Measurements from ENCODE around the gene LETM1. TPM values are rescaled to one million over a fixed set of nuclear protein-coding genes. Genes with fewer than 3 reads are reported as not detected.

LETM1 gene
- total and polyA plus RNA-seq, 8 donors: 5.3 to 255 (median 52.1) TPM

DNA sequence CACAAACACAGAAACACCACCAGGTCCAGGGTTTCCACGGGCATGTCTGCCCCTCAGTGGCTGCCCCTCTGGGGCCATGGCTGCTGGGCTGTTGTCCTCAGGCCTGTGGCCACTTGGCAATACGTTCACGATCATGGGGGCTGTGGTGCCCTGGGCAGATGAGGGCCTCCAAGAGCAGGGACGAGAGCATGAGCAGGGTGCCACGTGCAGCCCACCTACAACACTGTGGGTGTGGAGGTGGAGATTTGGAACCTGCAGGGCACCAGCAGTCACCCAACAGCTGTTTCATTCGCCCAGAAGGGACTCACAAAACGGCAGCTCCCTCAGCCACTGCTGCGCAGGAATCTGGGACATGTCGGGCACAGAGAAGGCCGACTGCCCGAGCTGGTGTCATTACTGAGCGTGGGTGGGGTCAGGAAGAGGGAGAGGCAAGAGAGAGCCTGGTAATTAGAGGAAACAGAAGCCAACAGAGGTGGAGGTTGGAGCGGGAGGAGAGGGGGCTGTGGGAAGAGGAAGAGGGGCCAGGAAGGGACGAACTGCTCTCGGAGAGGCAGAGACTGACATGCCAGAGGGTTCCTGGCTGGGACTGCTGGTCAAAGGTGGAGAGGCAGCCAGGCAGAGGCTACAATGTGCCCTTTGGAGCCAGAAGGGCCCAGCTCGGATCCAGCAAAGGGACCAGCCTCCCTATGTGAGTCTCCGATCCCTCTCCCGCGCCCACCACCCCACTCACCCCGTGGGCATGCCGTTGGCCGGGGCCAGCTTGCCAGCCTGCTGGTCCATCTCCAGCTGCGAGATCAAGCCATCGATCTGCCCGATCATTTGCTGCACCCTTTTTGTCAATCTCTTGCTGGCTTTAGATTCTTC lies 39.7 kb downstream of the LETM1 start:
- peaks cover 0 to 8% (median 6%) of the 10 kb centered on the region in 4 donors for H3K4me1 ChIP-seq
- H3K4me3 ChIP-seq: no peak overlapping the region
- peaks cover 63 to 100% (median 92%) of the 10 kb centered on the region in 4 donors for H3K36me3 ChIP-seq
- no peak for DNase-seq
- H3K9me3 ChIP-seq: no peaks in the 10 kb centered on the region
- 89 to 95% (median 92%) methylated on average over 25 of the region's 25 CpGs for WGBS, 5 donors
- intact Hi-C loops (cut with DNase I; ENCODE audit: low total_unique reads): loop anchor here (10.0 kb wide), 1 partner anchor 89 kb away; no protein-coding TSS in a partner anchor
- H3K27ac ChIP-seq: no peak overlapping the region
- H3K27me3 ChIP-seq: no peaks in the 10 kb centered on the region
- TF ChIP-seq POLR2A (IDR thresholded peaks at IDR 0.05): no peak
- TF ChIP-seq, protein P1, sequence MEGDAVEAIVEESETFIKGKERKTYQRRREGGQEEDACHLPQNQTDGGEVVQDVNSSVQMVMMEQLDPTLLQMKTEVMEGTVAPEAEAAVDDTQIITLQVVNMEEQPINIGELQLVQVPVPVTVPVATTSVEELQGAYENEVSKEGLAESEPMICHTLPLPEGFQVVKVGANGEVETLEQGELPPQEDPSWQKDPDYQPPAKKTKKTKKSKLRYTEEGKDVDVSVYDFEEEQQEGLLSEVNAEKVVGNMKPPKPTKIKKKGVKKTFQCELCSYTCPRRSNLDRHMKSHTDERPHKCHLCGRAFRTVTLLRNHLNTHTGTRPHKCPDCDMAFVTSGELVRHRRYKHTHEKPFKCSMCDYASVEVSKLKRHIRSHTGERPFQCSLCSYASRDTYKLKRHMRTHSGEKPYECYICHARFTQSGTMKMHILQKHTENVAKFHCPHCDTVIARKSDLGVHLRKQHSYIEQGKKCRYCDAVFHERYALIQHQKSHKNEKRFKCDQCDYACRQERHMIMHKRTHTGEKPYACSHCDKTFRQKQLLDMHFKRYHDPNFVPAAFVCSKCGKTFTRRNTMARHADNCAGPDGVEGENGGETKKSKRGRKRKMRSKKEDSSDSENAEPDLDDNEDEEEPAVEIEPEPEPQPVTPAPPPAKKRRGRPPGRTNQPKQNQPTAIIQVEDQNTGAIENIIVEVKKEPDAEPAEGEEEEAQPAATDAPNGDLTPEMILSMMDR (IDR thresholded peaks at IDR 0.05): no peak

DNA sequence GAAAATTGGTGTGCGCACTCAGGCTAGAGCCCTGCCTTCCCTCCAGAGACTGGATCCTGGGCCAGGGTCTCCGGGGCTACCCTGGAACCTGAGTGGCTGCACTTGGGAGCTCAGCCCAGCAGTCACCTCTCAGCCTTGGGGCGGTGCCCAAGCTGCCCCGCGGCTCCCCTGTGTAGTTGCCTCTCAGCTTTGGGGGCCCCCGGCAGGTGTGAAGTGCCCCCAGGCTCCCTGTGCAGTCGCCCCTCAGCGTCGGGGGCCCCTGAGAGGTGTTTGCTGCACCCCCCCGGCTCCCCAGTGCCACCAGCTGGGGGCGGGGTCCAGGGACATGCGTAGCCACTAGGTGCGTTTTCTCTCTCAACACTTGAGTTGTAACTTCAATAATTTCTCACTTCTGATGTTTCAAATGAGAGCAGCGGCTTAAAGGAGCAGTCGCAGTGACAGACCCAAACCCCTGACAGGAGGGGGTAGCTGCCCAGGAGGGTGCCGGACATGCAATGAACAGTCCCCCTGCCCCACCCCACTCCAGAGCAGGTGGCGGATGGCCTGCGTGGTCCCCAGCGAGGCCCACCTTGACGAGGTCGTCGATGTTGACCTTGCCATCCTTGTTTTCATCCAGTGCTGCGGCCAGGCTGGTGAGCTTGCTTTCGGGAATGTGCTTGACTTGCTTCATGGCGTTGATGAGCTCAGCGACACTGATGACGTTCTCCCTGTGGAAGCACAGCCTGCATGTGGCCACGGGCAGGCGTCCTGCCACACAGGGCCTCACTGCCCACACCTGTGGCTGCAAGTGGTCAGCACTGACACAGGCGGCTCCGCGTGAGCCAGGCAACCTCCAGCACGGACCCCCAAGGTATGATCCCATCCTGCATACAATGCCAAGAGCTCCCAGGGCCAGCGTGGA lies 40.6 kb downstream of the LETM1 start:
- Histone ChIP-seq H3K27me3 (no peaks in the 10 kb centered on the region), H3K9me3 (no peaks in the 10 kb centered on the region), H3K4me3 (no peak overlapping the region), H3K4me1 (peaks cover 0 to 8% (median 6%) of the 10 kb centered on the region in 4 donors), H3K36me3 (peaks cover 60 to 100% (median 90%) of the 10 kb centered on the region in 4 donors), H3K27ac (no peak overlapping the region)
- no peak for DNase-seq
- no peak for TF ChIP-seq POLR2AphosphoS5 (IDR thresholded peaks at IDR 0.05)
- TF ChIP-seq POLR2A (IDR thresholded peaks at IDR 0.05): no peak
- TF ChIP-seq EP300 (IDR thresholded peaks at IDR 0.05): no peak
- TF ChIP-seq, protein P1 (IDR thresholded peaks at IDR 0.05): no peak
- 91 to 95% (median 93%) methylated on average over 29 to 34 of the region's 34 CpGs for WGBS, 5 donors
- intact Hi-C loops (cut with DNase I; ENCODE audit: low total_unique reads): loop anchor here (10.0 kb wide), 1 partner anchor 89 kb away; no protein-coding TSS in a partner anchor

DNA sequence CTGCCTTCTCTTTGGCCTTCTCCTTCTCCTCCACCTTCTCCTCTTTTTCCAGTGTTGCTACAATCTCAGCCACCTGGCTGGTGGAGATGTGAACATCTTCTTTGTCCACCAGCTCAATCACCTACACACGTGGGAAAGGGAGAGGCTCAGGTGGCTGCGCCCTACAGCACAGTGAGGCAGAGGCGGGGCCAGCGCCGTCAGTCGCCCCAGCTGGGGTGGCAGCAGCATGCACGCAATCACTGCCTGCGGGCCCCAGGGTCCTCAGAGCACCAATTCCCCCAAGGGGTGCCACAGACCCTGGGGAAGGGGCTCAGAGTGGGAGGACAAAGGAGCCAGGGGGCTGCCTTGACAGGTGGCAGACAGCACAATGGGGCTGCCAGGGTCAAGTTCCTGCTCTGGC lies 41.5 kb downstream of the LETM1 start:
- no peaks in the 10 kb centered on the region for H3K9me3 ChIP-seq
- H3K27ac ChIP-seq: no peak overlapping the region
- H3K4me1 ChIP-seq: peaks cover 0 to 8% (median 5%) of the 10 kb centered on the region in 4 donors
- WGBS, 5 donors: 89 to 92% (median 90%) methylated on average over 8 of the region's 8 CpGs
- H3K27me3 ChIP-seq: no peaks in the 10 kb centered on the region
- H3K4me3 ChIP-seq: no peak overlapping the region
- peaks cover 60 to 91% (median 82%) of the 10 kb centered on the region in 4 donors for H3K36me3 ChIP-seq
- DNase-seq: no peak
- TF ChIP-seq POLR2AphosphoS5 (IDR thresholded peaks at IDR 0.05) (no peak), EP300 (IDR thresholded peaks at IDR 0.05) (no peak), POLR2A (IDR thresholded peaks at IDR 0.05) (no peak)
- TF ChIP-seq, protein P1 (IDR thresholded peaks at IDR 0.05): no peak
- intact Hi-C loops (cut with DNase I; ENCODE audit: low total_unique reads): loop anchor here (5.0 to 10.0 kb wide), 2 partner anchors 67 to 90 kb away; no protein-coding TSS in a partner anchor

GRCh38 chr4:1813915-1814314 lies 42.0 kb downstream of the LETM1 start:
- no peak overlapping the region for H3K27ac ChIP-seq
- H3K9me3 ChIP-seq: no peaks in the 10 kb centered on the region
- no peak overlapping the region for H3K4me3 ChIP-seq
- peaks cover 0 to 3% (median 0%) of the 10 kb centered on the region in 4 donors for H3K4me1 ChIP-seq
- no peak for DNase-seq
- intact Hi-C loops (cut with DNase I; ENCODE audit: low total_unique reads): loop anchor here (5.0 to 10.0 kb wide), 2 partner anchors 67 to 91 kb away; no protein-coding TSS in a partner anchor
- TF ChIP-seq POLR2AphosphoS5 (IDR thresholded peaks at IDR 0.05) (no peak), EP300 (IDR thresholded peaks at IDR 0.05) (no peak), POLR2A (IDR thresholded peaks at IDR 0.05) (no peak)
- TF ChIP-seq, protein P1 (IDR thresholded peaks at IDR 0.05): no peak
- no peaks in the 10 kb centered on the region for H3K27me3 ChIP-seq
- H3K36me3 ChIP-seq: peaks cover 57 to 86% (median 76%) of the 10 kb centered on the region in 4 donors
- WGBS, 5 donors: 64 to 77% (median 75%) methylated on average over 9 of the region's 9 CpGs

Measured in stomach (tissue), 9 donors.